ENCODE measurements around the gene TEX11. TPM values are rescaled to one million over a fixed set of nuclear protein-coding genes. Genes with fewer than 3 reads are reported as not detected.
"Not testable (repeated sequence)": the region's sequence is repeated elsewhere in the genome, so short reads cannot be mapped to it uniquely, and the experiment has no call there.

Gene TEX11
- total RNA-seq = not detected

GRCh38 chrX:70908541-70908940 lies at the start of gene TEX11:
Gene TEX11 (minus strand): TSS chrX:70908711. CDS start chrX:70907789, 922 bp downstream.
- ChIA-PET CTCF (no interaction called here), POLR2A (interaction anchor here (0.6 kb wide), 1 partner anchor 96 kb away, joined by 3 read pairs; no protein-coding TSS in a partner anchor)
- no peak for DNase-seq
- intact Hi-C loops (cut with micrococcal nuclease) = no loop called here
- Mint-ChIP-seq H3K4me1 (ENCODE audit: low read depth) (no peaks in the 10 kb centered on the region), H3K27ac (no peak within 1 kb of the TSS), H3K27me3 (peaks cover 2% of the 10 kb centered on the region), H3K36me3 (no peaks in the 10 kb centered on the region), H3K4me3 (no peak within 1 kb of the TSS), H3K9me3 (no peaks in the 10 kb centered on the region)

GRCh38 chrX:70954871-70955270 lies 46.4 kb upstream of the TEX11 start:
- DNase-seq = no peak
- Mint-ChIP-seq H3K36me3 (no peaks in the 10 kb centered on the region), H3K27ac (no peak overlapping the region), H3K9me3 (no peaks in the 10 kb centered on the region), H3K4me3 (no peak overlapping the region), H3K27me3 (no peaks in the 10 kb centered on the region), H3K4me1 (ENCODE audit: low read depth) (no peaks in the 10 kb centered on the region)
- ChIA-PET CTCF (no interaction called here), POLR2A (no interaction called here)
- intact Hi-C loops (cut with micrococcal nuclease) = no loop called here

GRCh38 chrX:70924294-70924911 lies 15.9 kb upstream of the TEX11 start:
- no peaks in the 10 kb centered on the region for H3K9me3 Mint-ChIP-seq
- H3K4me1 Mint-ChIP-seq (ENCODE audit: low read depth) = peaks cover 5% of the 10 kb centered on the region
- ChIA-PET CTCF (no interaction called here), POLR2A (no interaction called here)
- H3K4me3 Mint-ChIP-seq = no peak overlapping the region
- intact Hi-C loops (cut with micrococcal nuclease) = no loop called here
- no peak for DNase-seq
- H3K36me3 Mint-ChIP-seq = no peaks in the 10 kb centered on the region
- peaks cover 5% of the 10 kb centered on the region for H3K27me3 Mint-ChIP-seq
- H3K27ac Mint-ChIP-seq = no peak overlapping the region

- H3K36me3 Mint-ChIP-seq = no peaks in the 10 kb centered on the region
- intact Hi-C loops (cut with micrococcal nuclease) = no loop called here
- peaks cover 4% of the 10 kb centered on the region for H3K27me3 Mint-ChIP-seq
- H3K4me3 Mint-ChIP-seq = no peak overlapping the region
- H3K9me3 Mint-ChIP-seq = no peaks in the 10 kb centered on the region
- peaks cover 5% of the 10 kb centered on the region for H3K4me1 Mint-ChIP-seq (ENCODE audit: low read depth)
- DNase-seq = no peak
- POLR2A ChIA-PET = no interaction called here
- CTCF ChIA-PET = no interaction called here
- no peak overlapping the region for H3K27ac Mint-ChIP-seq
These were observed 14.4 kb upstream of the TEX11 start for GRCh38 chrX:70922774-70923473.

- Mint-ChIP-seq H3K4me1 (ENCODE audit: low read depth) (peaks cover 5% of the 10 kb centered on the region), H3K36me3 (no peaks in the 10 kb centered on the region), H3K27ac (no peak overlapping the region), H3K27me3 (no peaks in the 10 kb centered on the region), H3K9me3 (no peaks in the 10 kb centered on the region), H3K4me3 (no peak overlapping the region)
- ChIA-PET CTCF (no interaction called here), POLR2A (no interaction called here)
- DNase-seq = no peak
- intact Hi-C loops (cut with micrococcal nuclease) = no loop called here
These were observed 13.3 kb upstream of the TEX11 start for GRCh38 chrX:70921709-70922352.

GRCh38 chrX:70916754-70917153 lies 8.2 kb upstream of the TEX11 start:
- ChIA-PET POLR2A (no interaction called here), CTCF (no interaction called here)

GRCh38 chrX:70907900-70908299 lies 611 bp downstream of the TEX11 start:
- Mint-ChIP-seq H3K36me3 (no peaks in the 10 kb centered on the region), H3K4me3 (no peak overlapping the region), H3K27me3 (peaks cover 2% of the 10 kb centered on the region), H3K4me1 (ENCODE audit: low read depth) (no peaks in the 10 kb centered on the region), H3K9me3 (no peaks in the 10 kb centered on the region), H3K27ac (no peak overlapping the region)
- intact Hi-C loops (cut with micrococcal nuclease) = no loop called here
- POLR2A ChIA-PET = interaction anchor here (0.6 kb wide), 1 partner anchor 95 kb away, joined by 3 read pairs; no protein-coding TSS in a partner anchor
- no peak for DNase-seq
- CTCF ChIA-PET = no interaction called here

More at GRCh38 chrX:70916754-70917153, 8.2 kb upstream of the TEX11 start:
- intact Hi-C loops (cut with micrococcal nuclease) = no loop called here
- H3K4me1 Mint-ChIP-seq (ENCODE audit: low read depth) = peaks cover under 1% of the 10 kb centered on the region
- H3K27ac Mint-ChIP-seq = no peak overlapping the region
- H3K4me3 Mint-ChIP-seq = no peak overlapping the region
- no peak for DNase-seq
- H3K27me3 Mint-ChIP-seq = no peaks in the 10 kb centered on the region
- H3K36me3 Mint-ChIP-seq = no peaks in the 10 kb centered on the region
- no peaks in the 10 kb centered on the region for H3K9me3 Mint-ChIP-seq

GRCh38 chrX:70901465-70901864 lies 7.0 kb downstream of the TEX11 start:
- no peak for DNase-seq
- CTCF ChIA-PET = no interaction called here
- POLR2A ChIA-PET = no interaction called here
- Mint-ChIP-seq H3K27ac (no peak overlapping the region), H3K4me1 (ENCODE audit: low read depth) (no peaks in the 10 kb centered on the region), H3K9me3 (no peaks in the 10 kb centered on the region), H3K4me3 (no peak overlapping the region), H3K27me3 (no peaks in the 10 kb centered on the region), H3K36me3 (no peaks in the 10 kb centered on the region)
- intact Hi-C loops (cut with micrococcal nuclease) = no loop called here

GRCh38 chrX:70890441-70890840 lies 18.1 kb downstream of the TEX11 start:
- CTCF ChIA-PET; H3K4me1 Mint-ChIP-seq (ENCODE audit: low read depth); POLR2A ChIA-PET; DNase-seq; intact Hi-C loops (cut with micrococcal nuclease); H3K27ac Mint-ChIP-seq; H3K9me3 Mint-ChIP-seq; H3K4me3 Mint-ChIP-seq; H3K36me3 Mint-ChIP-seq: not testable (repeated sequence)
- H3K27me3 Mint-ChIP-seq = peaks cover 11% of the 10 kb centered on the region

GRCh38 chrX:70878902-70879301 lies 29.6 kb downstream of the TEX11 start:
- DNase-seq = no peak
- Mint-ChIP-seq H3K27ac (no peak overlapping the region), H3K27me3 (no peaks in the 10 kb centered on the region), H3K4me3 (no peak overlapping the region), H3K4me1 (ENCODE audit: low read depth) (no peaks in the 10 kb centered on the region), H3K9me3 (no peaks in the 10 kb centered on the region), H3K36me3 (no peaks in the 10 kb centered on the region)
- ChIA-PET POLR2A (no interaction called here), CTCF (no interaction called here)
- intact Hi-C loops (cut with micrococcal nuclease) = no loop called here

GRCh38 chrX:70852294-70852693 lies 56.2 kb downstream of the TEX11 start:
- POLR2A ChIA-PET = no interaction called here
- Mint-ChIP-seq H3K4me1 (ENCODE audit: low read depth) (no peaks in the 10 kb centered on the region), H3K4me3 (no peak overlapping the region), H3K9me3 (no peaks in the 10 kb centered on the region), H3K36me3 (no peaks in the 10 kb centered on the region), H3K27me3 (peaks cover 1% of the 10 kb centered on the region), H3K27ac (no peak overlapping the region)
- intact Hi-C loops (cut with micrococcal nuclease) = no loop called here
- CTCF ChIA-PET = no interaction called here
- DNase-seq = no peak

GRCh38 chrX:70844081-70844480 lies 64.4 kb downstream of the TEX11 start:
- H3K27ac Mint-ChIP-seq; H3K27me3 Mint-ChIP-seq; POLR2A ChIA-PET; H3K36me3 Mint-ChIP-seq; intact Hi-C loops (cut with micrococcal nuclease); CTCF ChIA-PET; H3K9me3 Mint-ChIP-seq; H3K4me1 Mint-ChIP-seq (ENCODE audit: low read depth); DNase-seq; H3K4me3 Mint-ChIP-seq: not testable (repeated sequence)

- H3K36me3 Mint-ChIP-seq; H3K4me1 Mint-ChIP-seq (ENCODE audit: low read depth); H3K9me3 Mint-ChIP-seq; H3K27me3 Mint-ChIP-seq; intact Hi-C loops (cut with micrococcal nuclease); DNase-seq; CTCF ChIA-PET; H3K4me3 Mint-ChIP-seq; POLR2A ChIA-PET; H3K27ac Mint-ChIP-seq: not testable (repeated sequence)
These were observed 64.9 kb downstream of the TEX11 start for GRCh38 chrX:70843620-70844019.
